NCI-H1105 (cell line): ENCODE measurements around the gene NCKIPSD.

ENCODE experiments used
- DNase-seq: peaks from one replicate; lab custom pipeline; 2025; lab: John Stamatoyannopoulos, UW

NCKIPSD gene

DNA sequence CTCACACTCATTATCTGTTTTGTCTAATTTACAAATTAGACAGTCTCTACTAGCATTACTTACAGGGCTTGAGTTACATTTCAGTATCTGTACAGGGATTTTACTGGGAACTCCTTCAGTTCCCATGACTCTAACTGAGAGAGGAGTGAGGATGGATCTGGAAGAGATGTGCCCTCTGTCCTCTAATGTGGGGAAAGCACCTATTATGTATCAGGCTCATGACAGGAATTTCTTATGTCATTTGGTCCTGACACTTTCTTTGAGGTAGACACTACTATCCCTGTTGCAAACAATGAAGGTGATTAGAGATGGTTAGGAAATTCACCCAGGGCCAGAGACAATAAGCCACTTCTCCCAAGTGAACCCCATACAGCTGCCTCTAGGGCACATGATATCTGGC, 10.9 kb upstream of the NCKIPSD start:
- no peak for DNase-seq

DNA sequence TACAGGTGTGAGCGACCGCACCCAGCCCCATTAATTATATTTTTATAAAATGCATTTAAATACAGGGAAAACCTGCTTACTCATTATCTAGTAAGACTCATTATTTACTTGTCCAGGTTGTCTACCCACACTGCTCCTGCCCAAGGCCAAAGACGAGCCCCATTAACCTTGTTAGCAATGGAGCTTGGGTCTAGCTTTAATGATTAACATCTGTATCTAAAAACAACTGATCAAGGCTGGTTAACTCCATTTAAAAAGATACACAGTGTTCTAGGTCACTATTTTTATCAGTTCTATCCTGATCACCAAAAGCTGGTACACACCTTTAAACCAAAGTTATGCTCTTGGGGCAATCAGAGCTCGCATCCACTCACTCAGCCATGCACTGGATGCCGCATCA, 10.4 kb upstream of the NCKIPSD start:
- DNase-seq = no peak

DNA sequence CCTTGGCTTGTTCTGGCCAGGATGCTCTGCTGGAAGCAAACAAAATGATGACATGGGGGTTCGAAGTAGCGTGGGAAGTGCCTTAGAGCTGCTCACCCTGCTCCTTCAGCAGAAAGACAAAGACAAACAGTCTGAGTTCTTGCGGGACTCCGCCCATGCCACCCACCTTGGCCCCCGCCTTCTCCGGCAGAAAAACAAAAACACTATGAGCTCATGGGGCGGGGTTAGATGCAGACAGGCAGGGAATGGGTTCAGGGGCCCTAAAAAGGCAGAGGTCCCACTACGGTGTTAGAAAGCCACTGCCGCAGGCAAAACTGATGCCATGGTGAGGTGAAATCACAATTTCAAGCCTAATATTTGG, 9.7 kb upstream of the NCKIPSD start:
- DNase-seq = no peak

DNA sequence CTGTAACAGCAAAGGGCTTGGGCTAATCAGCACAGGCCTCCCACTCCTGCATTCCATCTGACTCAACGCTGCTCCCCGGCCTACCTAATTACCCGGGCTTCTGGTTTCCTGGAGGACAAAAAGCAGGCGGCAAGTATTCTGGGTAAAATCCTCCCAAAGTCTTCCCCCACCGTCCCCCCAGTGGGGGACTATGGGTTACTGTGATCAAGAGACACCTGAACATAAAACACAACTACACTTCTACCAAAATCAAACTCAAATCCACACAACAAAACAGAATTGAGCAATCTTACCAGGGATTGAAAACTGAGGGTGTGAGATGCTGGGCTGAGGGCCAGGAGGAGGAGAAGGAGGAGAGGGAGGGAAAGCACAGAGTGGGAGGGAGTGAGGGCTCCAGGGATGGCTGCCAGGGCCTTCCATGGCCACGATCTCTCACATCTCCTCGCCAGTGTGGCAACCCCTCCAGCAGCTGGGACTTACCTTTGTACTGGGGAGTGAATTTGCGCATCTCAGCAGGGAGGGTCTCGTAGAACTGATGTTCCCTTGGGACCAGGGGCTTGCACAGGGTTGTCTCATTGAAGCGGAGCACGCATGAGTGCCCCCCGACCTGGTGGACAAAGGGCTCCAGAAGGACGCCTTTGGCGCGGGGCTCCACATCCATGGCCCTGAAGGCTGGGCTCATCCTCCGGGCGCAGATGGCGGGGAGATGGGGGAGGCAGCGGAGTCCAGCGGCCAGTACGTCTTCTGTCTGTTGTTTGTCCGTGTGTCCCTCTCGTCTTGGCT, 9.1 kb upstream of the NCKIPSD start:
- no peak for DNase-seq

DNA sequence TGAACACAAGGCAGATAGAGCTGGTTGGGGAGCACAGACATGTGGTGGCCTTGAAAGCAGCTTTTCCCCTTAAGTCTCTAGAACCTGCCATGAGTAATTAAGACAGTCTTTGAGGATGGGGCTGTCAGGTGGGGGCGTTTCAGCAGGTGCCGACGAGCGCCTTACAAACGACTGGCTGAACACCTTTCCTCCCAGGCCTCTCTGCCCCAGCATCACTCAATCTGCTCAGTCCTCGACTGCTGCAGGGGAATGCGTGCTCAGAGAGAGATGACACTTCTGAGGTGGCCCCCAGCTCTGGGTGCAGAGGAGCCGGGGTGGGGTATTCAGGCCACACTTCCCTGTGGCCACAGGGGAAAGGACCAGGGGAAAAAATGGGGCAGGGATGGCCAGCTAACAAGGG, 8.1 kb upstream of the NCKIPSD start:
- DNase-seq = no peak

DNA sequence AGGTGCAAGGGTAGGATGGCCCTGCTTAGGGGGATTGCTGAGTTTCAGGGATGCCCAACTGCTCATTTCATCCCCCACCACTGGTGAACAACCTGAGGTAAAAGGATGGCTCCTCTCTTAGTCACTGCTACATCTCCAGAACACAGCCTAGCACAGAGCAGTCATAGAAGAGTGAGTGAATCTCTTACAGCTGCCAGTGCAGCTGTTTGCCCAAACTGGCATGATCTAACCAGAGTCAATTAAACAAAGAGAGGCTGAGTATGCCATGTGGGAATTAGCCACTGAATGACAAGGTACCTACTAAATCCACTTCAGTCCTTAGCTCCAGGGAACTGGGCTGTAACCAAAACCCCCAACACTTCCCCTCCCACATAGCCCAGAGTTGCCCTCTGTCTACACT, 6.8 kb upstream of the NCKIPSD start:
- DNase-seq = no peak

DNA sequence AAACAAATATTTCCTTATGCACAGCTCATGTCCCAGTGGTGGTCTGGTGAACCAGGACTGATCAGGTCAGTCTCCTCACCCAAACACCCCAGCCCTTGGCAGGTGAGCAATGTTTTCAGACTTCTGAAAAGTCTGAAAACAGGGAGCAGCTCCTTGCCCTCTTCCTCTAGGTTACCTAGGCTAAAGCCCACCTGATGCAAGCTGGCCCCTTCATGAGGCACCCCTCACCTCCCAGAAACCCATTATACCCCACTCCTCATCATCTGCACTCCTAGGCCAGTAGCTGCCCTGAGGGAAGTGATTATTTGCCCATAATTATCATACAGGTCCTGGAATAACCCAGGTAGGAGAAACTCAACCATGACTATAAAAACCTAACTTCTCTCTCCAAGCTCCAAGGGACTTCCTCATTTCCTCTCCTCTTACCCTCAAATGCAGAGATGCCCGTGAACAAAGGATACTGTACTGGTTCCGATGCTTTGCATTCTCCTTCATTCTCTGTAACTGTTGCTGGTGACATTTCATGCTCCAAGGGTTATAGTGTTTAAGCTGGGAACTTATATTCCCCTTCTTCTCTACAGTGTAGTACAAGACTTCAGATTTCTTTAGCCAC, 5.2 kb upstream of the NCKIPSD start:
- no peak for DNase-seq

DNA sequence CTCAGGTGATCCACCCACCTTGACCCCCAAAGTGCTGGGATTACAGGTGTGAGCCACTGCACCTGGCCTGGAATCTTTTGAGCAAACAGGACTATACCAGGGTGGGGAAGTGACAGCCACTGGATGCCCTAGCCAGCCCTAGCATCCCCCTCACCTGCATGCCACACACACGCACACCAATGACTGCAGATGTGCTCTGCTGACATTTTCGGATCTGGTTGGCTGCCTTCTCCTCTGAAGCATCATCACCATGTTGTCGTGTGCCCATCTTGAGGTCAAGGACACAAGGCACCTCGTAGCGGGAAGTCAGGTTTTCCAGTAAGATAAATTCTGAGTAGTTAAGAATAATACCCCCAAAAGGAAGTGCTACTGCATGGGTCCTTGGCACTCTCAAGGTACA, 3.7 kb upstream of the NCKIPSD start:
- no peak for DNase-seq

DNA sequence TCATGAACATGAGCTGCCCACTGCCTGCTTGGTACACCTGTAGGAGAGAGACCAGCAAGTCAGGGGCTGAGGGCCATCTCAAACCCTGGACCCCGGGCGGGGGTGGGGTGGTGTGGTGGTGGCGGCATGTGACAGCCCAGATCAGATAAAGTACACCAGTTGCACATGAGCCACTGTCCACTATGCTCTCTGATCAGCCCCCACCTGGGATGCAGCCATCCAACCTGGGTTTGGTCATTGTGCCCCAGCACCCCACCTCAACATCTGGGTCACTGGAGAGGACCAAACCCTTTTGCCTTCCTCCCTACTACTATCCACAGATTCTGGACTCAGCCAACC, 3.0 kb upstream of the NCKIPSD start:
- no peak for DNase-seq

DNA sequence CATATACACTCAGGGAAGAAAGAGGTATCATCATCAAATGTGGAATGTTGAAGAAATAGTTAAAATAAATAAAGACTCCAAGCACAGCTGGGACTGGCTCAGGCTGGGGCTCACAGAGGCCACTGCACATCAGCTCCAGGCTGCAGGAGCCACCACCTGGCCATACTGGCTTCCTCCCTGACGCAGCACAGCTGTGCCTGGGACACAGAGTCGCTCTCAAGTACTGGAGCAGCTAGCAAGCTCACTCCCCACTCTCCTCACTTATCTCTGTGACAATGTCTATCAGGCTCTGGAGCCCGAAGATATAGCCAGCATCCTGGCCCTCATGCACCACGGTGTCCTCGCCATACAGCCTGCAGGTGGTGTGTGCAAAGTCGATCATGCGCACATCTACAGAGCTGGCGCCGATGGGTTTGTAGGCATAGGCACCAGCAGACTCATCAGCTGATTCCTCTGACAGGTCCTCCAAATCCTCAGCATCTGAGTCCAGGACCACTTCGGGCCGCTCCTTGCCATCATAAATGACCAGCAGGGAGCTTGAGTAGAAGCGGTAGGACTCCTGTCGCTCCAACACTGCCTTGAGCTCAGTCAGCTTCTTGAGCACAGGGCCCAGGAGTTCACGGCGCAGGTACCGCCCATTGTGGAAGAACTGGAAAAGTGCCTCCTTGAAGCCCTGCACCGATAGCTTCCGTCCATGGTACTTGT, 2.5 kb upstream of the NCKIPSD start:
- no peak for DNase-seq

DNA sequence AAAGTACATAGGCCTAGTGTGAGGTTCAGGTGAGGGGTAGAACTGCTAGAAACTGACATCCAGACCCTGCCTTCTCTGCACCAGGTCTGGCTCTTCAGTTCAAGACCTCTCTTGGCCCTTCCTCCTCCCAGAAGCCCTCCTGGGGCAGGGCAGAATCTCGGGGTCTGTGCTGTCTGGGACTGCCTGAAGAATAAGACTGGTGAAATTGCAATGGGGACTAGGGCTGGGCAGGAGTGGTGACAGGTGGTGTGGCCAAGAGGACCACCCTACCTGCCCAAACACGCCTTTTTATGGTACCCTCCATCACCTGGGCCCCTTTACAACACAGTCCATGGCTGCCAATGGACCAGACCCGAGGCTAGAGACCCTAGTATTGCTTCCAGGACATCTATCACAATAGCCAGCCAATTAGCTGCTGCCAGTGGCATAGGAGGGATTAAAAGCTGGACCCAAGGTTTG, 1.5 kb upstream of the NCKIPSD start:
- no peak for DNase-seq

DNA sequence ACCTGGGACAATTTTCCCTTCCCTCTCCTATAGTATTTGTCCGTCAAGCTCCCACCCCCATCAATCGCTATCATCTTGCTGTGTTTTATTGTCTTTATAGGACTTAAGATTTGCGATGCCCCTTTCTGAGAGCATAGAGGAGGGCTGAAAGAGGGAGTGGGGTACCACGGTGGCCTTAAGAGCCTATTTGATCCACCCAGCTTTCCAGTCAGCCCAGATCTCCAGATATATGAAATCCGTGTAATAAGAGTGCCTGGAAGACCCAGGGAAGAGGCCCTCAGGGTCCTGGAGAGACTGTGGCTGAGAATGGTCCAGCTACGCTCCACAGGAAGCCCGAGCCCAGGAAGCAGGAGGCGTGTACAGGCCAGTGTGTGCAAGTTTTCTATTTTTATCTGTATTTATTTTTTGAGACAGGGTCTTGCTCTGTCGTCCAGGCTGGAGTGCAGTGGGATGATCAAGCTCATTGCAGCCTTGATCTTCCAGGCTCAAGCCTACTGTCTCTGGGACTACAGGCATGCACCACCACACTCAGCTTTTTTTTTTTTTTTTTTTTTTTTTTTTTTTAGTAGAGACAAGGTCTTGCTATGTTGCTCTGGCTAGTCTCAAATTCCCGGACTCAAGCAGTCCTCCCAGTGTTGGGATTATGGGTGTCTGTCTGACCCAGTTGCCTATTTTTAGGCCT, 964 bp upstream of the NCKIPSD start:
- DNase-seq = no peak

DNA sequence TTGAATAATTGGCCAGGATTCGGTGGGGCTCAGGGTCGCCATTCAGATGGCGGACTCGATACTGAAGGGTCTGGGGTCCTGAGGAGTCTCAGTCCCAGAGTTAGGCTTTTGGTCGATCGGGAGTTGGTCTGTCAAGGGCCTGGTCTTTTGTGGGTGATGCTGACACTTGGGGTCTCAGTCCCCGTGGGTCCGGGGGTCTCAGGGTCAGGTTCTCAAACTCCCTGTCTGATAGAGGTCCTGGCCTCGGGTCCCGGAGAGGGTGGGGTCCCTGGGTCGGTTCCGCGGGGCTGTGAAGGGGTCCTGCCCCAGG, 467 bp downstream of the NCKIPSD start:
- DNase-seq = no peak

DNA sequence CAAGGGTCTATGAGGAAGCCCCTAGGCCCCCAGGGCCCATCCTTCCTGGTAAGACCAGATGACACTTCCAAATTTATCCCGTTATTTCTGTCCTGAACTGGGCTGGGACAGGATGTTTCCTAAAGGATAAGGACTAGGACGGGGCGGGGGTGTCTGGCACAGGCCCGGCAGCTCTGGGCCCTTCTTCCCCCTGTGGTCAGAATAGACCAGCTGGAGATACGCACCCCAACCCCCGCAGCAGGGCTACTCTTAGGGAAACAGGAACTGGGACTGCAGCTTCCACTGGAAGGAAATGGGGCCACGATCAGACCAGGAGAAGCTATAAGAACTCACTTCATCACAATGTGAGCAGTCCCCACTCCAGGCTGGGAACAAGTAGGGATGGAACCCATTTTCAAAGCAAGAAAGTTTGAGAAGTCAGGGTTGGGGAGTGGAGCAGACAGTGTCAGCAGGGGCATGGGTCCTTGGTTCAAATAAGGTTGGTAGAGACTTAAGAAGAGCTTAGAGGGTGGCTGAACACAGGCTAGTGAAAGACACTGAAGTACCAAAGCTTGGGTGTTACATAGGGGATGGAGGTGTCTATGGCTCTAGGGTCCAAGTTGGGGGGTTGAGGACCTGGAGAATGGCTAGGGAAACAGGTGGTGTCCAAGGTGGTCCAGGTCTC, 1.1 kb downstream of the NCKIPSD start:
- no peak for DNase-seq

DNA sequence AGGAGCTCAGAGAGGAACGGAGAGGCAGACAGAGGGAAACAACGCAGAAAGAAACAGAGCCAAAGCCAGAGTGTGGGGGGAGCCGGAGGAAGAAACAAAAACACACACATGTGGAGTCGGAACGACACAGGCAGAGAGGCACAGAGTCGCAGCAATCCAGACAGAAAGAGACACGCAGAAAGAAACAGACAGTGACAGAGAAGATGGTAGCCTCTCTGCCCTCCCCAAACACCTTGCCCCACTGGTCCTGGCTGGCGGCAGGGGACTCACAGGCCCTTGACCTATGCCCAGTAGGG, 1.7 kb downstream of the NCKIPSD start:
- no peak for DNase-seq

DNA sequence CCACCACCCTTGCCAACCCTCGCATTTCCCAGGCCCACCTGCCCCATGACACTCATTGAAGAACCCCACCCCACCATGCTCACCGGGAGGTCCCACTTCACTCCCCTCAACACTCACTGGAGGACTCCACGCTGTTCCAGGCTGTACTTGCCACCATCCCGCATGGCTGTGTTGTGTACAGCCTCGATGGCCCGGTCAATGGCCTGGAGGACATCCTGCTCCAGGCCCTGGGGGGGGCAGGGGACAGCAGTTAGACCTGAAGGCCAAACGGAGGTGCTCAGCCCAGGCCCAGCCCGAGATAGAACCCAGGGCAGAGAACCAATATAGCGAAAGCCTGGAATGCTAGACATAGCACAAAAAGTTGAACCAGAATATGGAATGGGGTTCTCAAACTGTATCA, 2.9 kb downstream of the NCKIPSD start:
- DNase-seq = no peak

DNA sequence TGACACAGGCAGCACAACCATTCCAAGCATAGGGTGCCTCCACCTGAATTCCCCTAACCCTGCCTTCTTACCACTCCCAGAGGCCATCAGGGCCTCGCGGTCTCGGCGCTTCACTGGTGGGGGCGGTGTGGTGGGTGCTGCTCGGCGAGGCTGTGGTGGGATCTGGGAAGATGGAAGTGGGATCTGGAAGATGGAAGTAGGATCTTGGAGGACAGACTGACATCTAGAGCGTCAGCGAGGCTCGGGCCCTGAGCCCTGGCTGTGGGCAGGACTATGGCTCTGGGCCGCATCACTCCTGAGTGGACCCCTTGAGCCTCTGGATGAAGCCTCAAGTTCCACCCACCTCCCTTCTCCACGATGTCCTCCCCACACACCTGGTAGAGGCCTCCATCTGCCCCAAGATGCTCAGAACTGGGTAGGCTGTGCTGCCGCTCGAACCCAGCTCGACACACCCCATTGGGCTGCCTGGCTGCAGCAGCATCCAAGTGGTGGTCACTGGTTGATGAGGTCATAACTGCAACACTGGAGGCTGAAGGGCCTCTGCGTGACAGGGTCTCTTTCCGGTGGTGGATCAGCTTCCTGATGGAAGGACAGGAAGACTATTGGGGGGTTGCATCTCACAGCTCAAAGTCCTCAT, 3.6 kb downstream of the NCKIPSD start:
- DNase-seq = no peak

DNA sequence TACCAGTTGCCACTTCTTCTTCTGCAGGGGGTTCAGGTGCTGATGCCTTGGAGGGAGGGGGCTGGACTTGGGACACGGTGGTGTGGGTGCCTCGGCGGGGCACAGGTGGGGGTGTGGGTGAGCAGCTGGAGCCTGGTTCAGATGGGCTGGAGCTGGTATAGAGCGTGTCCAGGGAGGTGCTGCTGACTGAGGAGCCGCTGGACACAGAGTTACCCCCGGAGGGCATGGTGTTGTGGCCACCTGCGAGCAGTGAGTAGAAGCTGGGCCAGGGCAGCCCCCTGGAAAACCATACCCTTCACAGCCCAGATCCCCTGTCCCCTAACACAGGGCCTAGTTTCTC, 4.2 kb downstream of the NCKIPSD start:
- DNase-seq = no peak

DNA sequence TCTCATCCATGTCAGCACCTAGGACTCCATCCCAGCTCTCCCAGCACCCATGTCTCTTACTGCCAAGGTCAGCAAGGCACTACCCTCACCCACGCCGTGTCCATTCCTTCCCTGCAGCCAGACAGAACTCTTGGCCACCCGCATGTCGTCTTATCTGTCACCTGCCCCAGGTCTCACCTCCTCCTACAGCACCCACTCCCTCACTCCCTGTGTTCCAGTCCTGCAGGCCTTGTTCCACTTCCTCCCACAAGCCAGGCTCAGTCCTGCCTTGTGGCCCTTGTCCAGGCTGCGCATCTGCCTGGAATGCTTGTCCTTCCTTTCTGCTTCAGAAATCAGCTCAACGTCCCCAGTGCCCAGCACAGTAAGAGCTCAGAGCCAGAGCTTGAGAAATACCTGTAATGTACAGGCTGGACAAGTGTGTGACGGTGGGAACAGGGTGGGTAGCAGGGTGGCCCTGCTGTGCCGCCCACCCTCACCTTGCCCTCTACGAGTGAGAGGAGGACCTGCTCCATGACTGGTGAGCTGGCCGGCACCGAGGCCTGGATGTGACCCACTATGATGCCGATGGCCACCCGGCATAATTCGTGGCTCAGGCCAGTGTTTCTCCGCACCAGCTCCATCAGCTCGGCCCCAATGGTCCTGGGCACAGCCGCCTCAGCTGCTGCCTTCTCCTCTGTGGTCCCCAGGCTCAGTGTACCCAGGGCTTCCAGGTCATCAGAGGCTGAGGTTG, 4.7 kb downstream of the NCKIPSD start:
- no peak for DNase-seq

DNA sequence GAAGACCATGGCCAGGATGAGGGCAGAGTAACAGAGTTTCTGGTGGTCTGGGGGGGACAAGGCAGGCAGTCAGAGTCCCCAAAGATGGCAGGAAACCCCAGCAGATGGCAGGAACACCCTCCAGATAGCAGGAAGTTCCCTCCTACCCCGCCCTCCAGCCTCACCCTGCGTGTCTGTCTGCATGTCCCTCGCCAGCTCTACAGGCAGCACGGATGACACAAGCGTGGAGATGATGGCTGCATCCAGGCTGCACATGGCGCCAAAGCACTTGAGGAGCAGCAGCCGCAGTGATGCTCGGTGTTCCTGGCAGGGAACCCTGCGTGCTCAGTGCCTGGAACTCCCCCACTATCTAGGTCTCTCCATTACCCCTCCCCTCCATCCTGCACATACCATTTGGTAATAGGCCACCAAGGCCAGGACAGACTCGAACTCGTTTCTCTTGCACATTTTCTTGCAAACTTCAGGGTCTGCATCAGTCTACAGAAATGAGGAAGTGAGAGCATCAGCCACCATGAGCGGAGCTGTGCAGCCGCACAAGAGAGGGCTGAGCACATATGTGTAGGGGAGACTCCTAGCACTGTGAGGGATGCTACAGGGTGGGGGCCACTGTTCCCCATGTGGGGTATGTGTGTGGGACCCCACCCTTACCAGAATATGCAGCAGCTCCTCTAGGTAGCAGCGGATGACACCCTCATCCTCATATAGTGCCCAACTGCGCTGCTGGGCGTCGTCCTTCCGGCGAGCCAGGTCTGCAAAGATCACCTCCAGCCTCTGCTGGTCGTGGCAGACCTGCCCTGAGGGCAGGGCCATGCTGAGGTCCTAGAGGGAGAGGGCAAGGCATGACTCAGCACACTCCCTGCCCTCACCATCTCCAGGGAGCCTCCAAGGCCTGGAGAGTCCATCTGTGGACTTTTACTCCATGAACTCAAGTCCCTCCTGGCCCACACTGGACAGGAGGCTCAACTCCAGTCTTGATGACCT, 6.0 kb downstream of the NCKIPSD start:
- no peak for DNase-seq
